GM21381 (cell line): ENCODE measurements around the gene CNTROB.

Experiments used
- ATAC-seq: cut with Tn5 transposase; IDR thresholded peaks from one replicate; pipeline ENCODE4 v1.9.1; 2021; ENCODE audit warnings: mild to moderate bottlenecking, moderate library complexity; ENCODE audit not compliant: unreplicated experiment

The CNTROB gene

GRCh38 chr17:7931709-7932482 lies at the start of gene CNTROB, which contains the start of gene TRAPPC1:
Gene CNTROB, plus strand, starts transcription at chr17:7932206. Its CDS starts 874 bp downstream, at chr17:7933080.
Gene TRAPPC1, minus strand, starts transcription at chr17:7931946. Its CDS starts 117 bp downstream, at chr17:7931829.
- peak; percentile 90 for ATAC-seq

GRCh38 chr17:7882629-7883028 lies 49.4 kb upstream of the CNTROB start:
- ATAC-seq, result no peak

GRCh38 chr17:7883781-7884386 lies 48.1 kb upstream of the CNTROB start:
- no peak for ATAC-seq

- ATAC-seq, result no peak
Measured at GRCh38 chr17:7884581-7885366, 47.2 kb upstream of the CNTROB start.

- ATAC-seq, result no peak
Measured at GRCh38 chr17:7885367-7886226, 46.4 kb upstream of the CNTROB start.

GRCh38 chr17:7886227-7887037 lies 45.6 kb upstream of the CNTROB start:
- no peak for ATAC-seq

- ATAC-seq, result no peak
Measured at GRCh38 chr17:7887038-7887481, 44.9 kb upstream of the CNTROB start.

GRCh38 chr17:7887482-7888183 lies 44.4 kb upstream of the CNTROB start:
- ATAC-seq, result peak; percentile 45

- no peak for ATAC-seq
Measured at GRCh38 chr17:7888184-7888920, 43.7 kb upstream of the CNTROB start, which contains the start of gene CHD3. Gene CHD3, plus strand, starts transcription at chr17:7888789. Its CDS starts 212 bp downstream, at chr17:7889001.

- no peak for ATAC-seq
Measured at GRCh38 chr17:7889166-7889955, 42.6 kb upstream of the CNTROB start.

GRCh38 chr17:7893187-7893880 lies 38.7 kb upstream of the CNTROB start:
- ATAC-seq, result no peak

GRCh38 chr17:7894226-7894625 lies 37.8 kb upstream of the CNTROB start:
- ATAC-seq, result no peak

GRCh38 chr17:7894866-7895265 lies 37.1 kb upstream of the CNTROB start:
- no peak for ATAC-seq

- ATAC-seq, result no peak
Measured at GRCh38 chr17:7897090-7897489, 34.9 kb upstream of the CNTROB start.

GRCh38 chr17:7897773-7898172 lies 34.2 kb upstream of the CNTROB start:
- no peak for ATAC-seq

GRCh38 chr17:7903154-7904103 lies 28.6 kb upstream of the CNTROB start:
- ATAC-seq, result no peak
